ENCODE data around the gene GTPBP6. TPM values are rescaled to one million over a fixed set of nuclear protein-coding genes. Genes with fewer than 3 reads are reported as not detected.
"Not testable (repeated sequence)": the region's sequence is repeated elsewhere in the genome, so short reads cannot be mapped to it uniquely, and the experiment has no call there.

The GTPBP6 gene
- total RNA-seq, 2 donors from 2014 or later: 47.2 to 53.6 TPM

- Mint-ChIP-seq H3K4me1 (ENCODE audit: low read depth) (peaks cover 10% of the 10 kb centered on the region), H3K4me3 (no peak overlapping the region), H3K27ac (no peak overlapping the region), H3K9me3 (no peaks in the 10 kb centered on the region), H3K36me3 (ENCODE audit: insufficient read depth in 2 of 2) (peaks cover 0 to 2% of the 10 kb centered on the region in 2 donors), H3K27me3 (ENCODE audit: low read depth) (no peaks in the 10 kb centered on the region)
- ATAC-seq (replicated peaks in 1 of 2): no peak
- DNase-seq: no peak
Observed at GRCh38 chrX:327660-328126, 9.1 kb upstream of the GTPBP6 start.

- not testable (repeated sequence) for H3K36me3 Mint-ChIP-seq (ENCODE audit: insufficient read depth in 2 of 2); H3K4me3 Mint-ChIP-seq; H3K9me3 Mint-ChIP-seq; DNase-seq; ATAC-seq (replicated peaks in 1 of 2); H3K27me3 Mint-ChIP-seq (ENCODE audit: low read depth); H3K27ac Mint-ChIP-seq
- peaks cover 14% of the 10 kb centered on the region for H3K4me1 Mint-ChIP-seq (ENCODE audit: low read depth)
Observed at GRCh38 chrX:324664-325063, 6.1 kb upstream of the GTPBP6 start.

GRCh38 chrX:323721-324628, 5.4 kb upstream of the GTPBP6 start:
- Mint-ChIP-seq H3K27me3 (ENCODE audit: low read depth) (no peaks in the 10 kb centered on the region), H3K36me3 (ENCODE audit: insufficient read depth in 2 of 2) (peaks cover 0 to 2% of the 10 kb centered on the region in 2 donors), H3K9me3 (no peaks in the 10 kb centered on the region), H3K27ac (no peak overlapping the region), H3K4me3 (peak overlapping the region in 1 of 2 donors; percentile 50), H3K4me1 (ENCODE audit: low read depth) (peaks cover 14% of the 10 kb centered on the region)
- ATAC-seq (replicated peaks in 1 of 2): peak in 1 of 2 donors; percentile 17
- peak in 1 of 2 donors; percentile 57 for DNase-seq

GRCh38 chrX:320126-320783, 1.7 kb upstream of the GTPBP6 start:
- no peak for ATAC-seq (replicated peaks in 1 of 2)
- Mint-ChIP-seq H3K36me3 (ENCODE audit: insufficient read depth in 2 of 2) (peaks cover 0 to 2% of the 10 kb centered on the region in 2 donors), H3K4me3 (peak overlapping the region; percentile 86 to 92), H3K27ac (peak overlapping the region; percentile 66), H3K4me1 (ENCODE audit: low read depth) (peaks cover 14% of the 10 kb centered on the region), H3K9me3 (no peaks in the 10 kb centered on the region), H3K27me3 (ENCODE audit: low read depth) (no peaks in the 10 kb centered on the region)
- peak in 1 of 2 donors; percentile 22 for DNase-seq

- peaks cover 14% of the 10 kb centered on the region for H3K4me1 Mint-ChIP-seq (ENCODE audit: low read depth)
- H3K27me3 Mint-ChIP-seq (ENCODE audit: low read depth): no peaks in the 10 kb centered on the region
- peak overlapping the region; percentile 86 to 92 for H3K4me3 Mint-ChIP-seq
- peak in 1 of 2 donors; percentile 34 for DNase-seq
- H3K9me3 Mint-ChIP-seq: no peaks in the 10 kb centered on the region
- peak overlapping the region; percentile 66 for H3K27ac Mint-ChIP-seq
- ATAC-seq (replicated peaks in 1 of 2): no peak
- H3K36me3 Mint-ChIP-seq (ENCODE audit: insufficient read depth in 2 of 2): peaks cover 0 to 2% of the 10 kb centered on the region in 2 donors
Observed at GRCh38 chrX:319579-320125, 1.1 kb upstream of the GTPBP6 start.

- peaks cover 8% of the 10 kb centered on the region for H3K4me1 Mint-ChIP-seq (ENCODE audit: low read depth)
- H3K9me3 Mint-ChIP-seq: no peaks in the 10 kb centered on the region
- ATAC-seq (replicated peaks in 1 of 2) (peak; percentile 75), DNase-seq (peak; percentile 99 to 100)
- H3K27ac Mint-ChIP-seq: peak overlapping the region; percentile 92
- peak overlapping the region; percentile 80 to 82 for H3K4me3 Mint-ChIP-seq
- peaks cover 2 to 3% of the 10 kb centered on the region in 2 donors for H3K36me3 Mint-ChIP-seq (ENCODE audit: insufficient read depth in 2 of 2)
- no peaks in the 10 kb centered on the region for H3K27me3 Mint-ChIP-seq (ENCODE audit: low read depth)
Observed at GRCh38 chrX:318068-318738, 393 bp downstream of the GTPBP6 start.

GRCh38 chrX:317424-318067, 1.1 kb downstream of the GTPBP6 start:
- Mint-ChIP-seq H3K36me3 (ENCODE audit: insufficient read depth in 2 of 2) (peaks cover 2 to 4% of the 10 kb centered on the region in 2 donors), H3K27me3 (ENCODE audit: low read depth) (no peaks in the 10 kb centered on the region), H3K4me1 (ENCODE audit: low read depth) (peaks cover 2% of the 10 kb centered on the region), H3K27ac (peak overlapping the region; percentile 92), H3K4me3 (peak overlapping the region; percentile 80 to 82), H3K9me3 (no peaks in the 10 kb centered on the region)
- ATAC-seq (replicated peaks in 1 of 2) (no peak), DNase-seq (no peak)

GRCh38 chrX:316351-317325, 2.0 kb downstream of the GTPBP6 start:
- Mint-ChIP-seq H3K27me3 (ENCODE audit: low read depth) (no peaks in the 10 kb centered on the region), H3K36me3 (ENCODE audit: insufficient read depth in 2 of 2) (peaks cover 7 to 9% of the 10 kb centered on the region in 2 donors), H3K4me3 (peak overlapping the region; percentile 65 to 66), H3K4me1 (ENCODE audit: low read depth) (no peaks in the 10 kb centered on the region), H3K27ac (no peak overlapping the region), H3K9me3 (no peaks in the 10 kb centered on the region)
- ATAC-seq (replicated peaks in 1 of 2) (no peak), DNase-seq (no peak)

GRCh38 chrX:314781-315595, 3.6 kb downstream of the GTPBP6 start:
- H3K4me3 Mint-ChIP-seq: no peak overlapping the region
- no peak for DNase-seq
- H3K9me3 Mint-ChIP-seq: no peaks in the 10 kb centered on the region
- no peaks in the 10 kb centered on the region for H3K4me1 Mint-ChIP-seq (ENCODE audit: low read depth)
- no peak for ATAC-seq (replicated peaks in 1 of 2)
- no peak overlapping the region for H3K27ac Mint-ChIP-seq
- H3K27me3 Mint-ChIP-seq (ENCODE audit: low read depth): no peaks in the 10 kb centered on the region
- H3K36me3 Mint-ChIP-seq (ENCODE audit: insufficient read depth in 2 of 2): peaks cover 7 to 12% of the 10 kb centered on the region in 2 donors

- DNase-seq: no peak
- Mint-ChIP-seq H3K27ac (no peak overlapping the region), H3K36me3 (ENCODE audit: insufficient read depth in 2 of 2) (peaks cover 9 to 12% of the 10 kb centered on the region in 2 donors), H3K27me3 (ENCODE audit: low read depth) (no peaks in the 10 kb centered on the region), H3K4me1 (ENCODE audit: low read depth) (no peaks in the 10 kb centered on the region), H3K4me3 (no peak overlapping the region), H3K9me3 (no peaks in the 10 kb centered on the region)
- no peak for ATAC-seq (replicated peaks in 1 of 2)
Observed at GRCh38 chrX:314049-314448, 4.5 kb downstream of the GTPBP6 start.

GRCh38 chrX:313546-313945, 5.0 kb downstream of the GTPBP6 start:
- Mint-ChIP-seq H3K4me1 (ENCODE audit: low read depth) (no peaks in the 10 kb centered on the region), H3K27me3 (ENCODE audit: low read depth) (no peaks in the 10 kb centered on the region), H3K9me3 (no peaks in the 10 kb centered on the region), H3K27ac (peak overlapping the region; percentile 25), H3K36me3 (ENCODE audit: insufficient read depth in 2 of 2) (peaks cover 9 to 12% of the 10 kb centered on the region in 2 donors), H3K4me3 (no peak overlapping the region)
- ATAC-seq (replicated peaks in 1 of 2) (no peak), DNase-seq (no peak)

Data from activated T-cell treated with anti-CD3 and anti-CD28 coated beads, Interleukin-2, amount 50 U/mL, for 72 hours (primary cell).